Measurements from ENCODE around the gene ZSCAN21.
A peak's percentile ranks its signal among the peaks of the same experiment; 100 is the strongest.

ZSCAN21 gene

GRCh38 chr7:100079024-100079560 lies 29.5 kb downstream of the ZSCAN21 start:
- no peak for DNase-seq

GRCh38 chr7:100080907-100081534 lies 31.4 kb downstream of the ZSCAN21 start:
- no peak for DNase-seq

- DNase-seq: peak; percentile 99
Measured at GRCh38 chr7:100081535-100082102, 32.0 kb downstream of the ZSCAN21 start, which contains the start of gene ZNF3. Gene ZNF3, minus strand, starts transcription at chr7:100081723. Its CDS starts 4,366 bp downstream, at chr7:100077357.

GRCh38 chr7:100082978-100083377 lies 33.4 kb downstream of the ZSCAN21 start:
- DNase-seq: no peak

- DNase-seq: no peak
Measured at GRCh38 chr7:100085515-100085914, 35.9 kb downstream of the ZSCAN21 start.

- DNase-seq: no peak
Measured at GRCh38 chr7:100087055-100087750, 37.6 kb downstream of the ZSCAN21 start.

- DNase-seq: no peak
Measured at GRCh38 chr7:100088095-100088620, 38.6 kb downstream of the ZSCAN21 start.

- DNase-seq: peak; percentile 80
Measured at GRCh38 chr7:100088621-100089457, 39.3 kb downstream of the ZSCAN21 start, which contains the start of gene COPS6. Gene COPS6, plus strand, starts transcription at chr7:100088969. Its CDS starts 22 bp downstream, at chr7:100088991.

- DNase-seq: no peak
Measured at GRCh38 chr7:100089458-100090196, 40.1 kb downstream of the ZSCAN21 start.

GRCh38 chr7:100090527-100091410 lies 41.2 kb downstream of the ZSCAN21 start:
- peak; percentile 10 for DNase-seq

GRCh38 chr7:100091411-100092181 lies 42.0 kb downstream of the ZSCAN21 start:
- peak; percentile 15 for DNase-seq

- DNase-seq: no peak
Measured at GRCh38 chr7:100093054-100093453, 43.5 kb downstream of the ZSCAN21 start.

- DNase-seq: no peak
Measured at GRCh38 chr7:100093498-100093897, 43.9 kb downstream of the ZSCAN21 start.

GRCh38 chr7:100093925-100094486 lies 44.4 kb downstream of the ZSCAN21 start:
- no peak for DNase-seq

GRCh38 chr7:100095289-100095688 lies 45.7 kb downstream of the ZSCAN21 start:
- no peak for DNase-seq

- DNase-seq: no peak
Measured at GRCh38 chr7:100095704-100096103, 46.1 kb downstream of the ZSCAN21 start.

GRCh38 chr7:100098913-100099312 lies 49.3 kb downstream of the ZSCAN21 start:
- DNase-seq: no peak

- DNase-seq: no peak
Measured at GRCh38 chr7:100099452-100099851, 49.9 kb downstream of the ZSCAN21 start.

GRCh38 chr7:100100420-100101015 lies 50.9 kb downstream of the ZSCAN21 start:
- DNase-seq: peak; percentile 88
